Measurements from ENCODE around the gene ABCA1.

DNA sequence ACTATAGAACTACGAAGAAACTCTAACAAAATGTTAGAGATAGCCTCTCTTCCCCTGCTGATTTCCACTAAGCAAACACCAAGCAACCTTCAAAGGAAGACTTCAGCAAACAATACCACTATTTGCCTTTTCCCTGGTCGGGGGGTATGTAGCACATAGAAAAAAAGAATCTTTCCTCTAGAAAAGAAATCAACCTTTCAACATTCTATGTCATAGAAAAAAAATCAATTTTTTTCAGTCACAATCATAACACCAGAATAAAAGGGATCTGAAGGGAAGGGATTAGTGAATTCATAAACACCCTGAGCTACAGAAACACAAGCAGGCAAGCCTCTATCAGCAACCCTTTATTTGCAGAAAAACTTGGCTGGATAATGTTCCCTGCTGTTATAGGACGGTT lies 15.3 kb downstream of the ABCA1 start:
- TF ChIP-seq, protein P1, sequence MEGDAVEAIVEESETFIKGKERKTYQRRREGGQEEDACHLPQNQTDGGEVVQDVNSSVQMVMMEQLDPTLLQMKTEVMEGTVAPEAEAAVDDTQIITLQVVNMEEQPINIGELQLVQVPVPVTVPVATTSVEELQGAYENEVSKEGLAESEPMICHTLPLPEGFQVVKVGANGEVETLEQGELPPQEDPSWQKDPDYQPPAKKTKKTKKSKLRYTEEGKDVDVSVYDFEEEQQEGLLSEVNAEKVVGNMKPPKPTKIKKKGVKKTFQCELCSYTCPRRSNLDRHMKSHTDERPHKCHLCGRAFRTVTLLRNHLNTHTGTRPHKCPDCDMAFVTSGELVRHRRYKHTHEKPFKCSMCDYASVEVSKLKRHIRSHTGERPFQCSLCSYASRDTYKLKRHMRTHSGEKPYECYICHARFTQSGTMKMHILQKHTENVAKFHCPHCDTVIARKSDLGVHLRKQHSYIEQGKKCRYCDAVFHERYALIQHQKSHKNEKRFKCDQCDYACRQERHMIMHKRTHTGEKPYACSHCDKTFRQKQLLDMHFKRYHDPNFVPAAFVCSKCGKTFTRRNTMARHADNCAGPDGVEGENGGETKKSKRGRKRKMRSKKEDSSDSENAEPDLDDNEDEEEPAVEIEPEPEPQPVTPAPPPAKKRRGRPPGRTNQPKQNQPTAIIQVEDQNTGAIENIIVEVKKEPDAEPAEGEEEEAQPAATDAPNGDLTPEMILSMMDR (conservative IDR thresholded peaks at IDR 0.05; ENCODE audit: low read depth, low read length) = no peak
- no peak for TF ChIP-seq EZH2 (IDR thresholded peaks at IDR 0.05; ENCODE audit: low read length, unreplicated experiment)

Measured in PC-3 (cell line).